ENCODE data around the gene NDUFV1.
"Not testable (repeated sequence)": the region's sequence is repeated elsewhere in the genome, so short reads cannot be mapped to it uniquely, and the experiment has no call there.

The NDUFV1 gene

DNA sequence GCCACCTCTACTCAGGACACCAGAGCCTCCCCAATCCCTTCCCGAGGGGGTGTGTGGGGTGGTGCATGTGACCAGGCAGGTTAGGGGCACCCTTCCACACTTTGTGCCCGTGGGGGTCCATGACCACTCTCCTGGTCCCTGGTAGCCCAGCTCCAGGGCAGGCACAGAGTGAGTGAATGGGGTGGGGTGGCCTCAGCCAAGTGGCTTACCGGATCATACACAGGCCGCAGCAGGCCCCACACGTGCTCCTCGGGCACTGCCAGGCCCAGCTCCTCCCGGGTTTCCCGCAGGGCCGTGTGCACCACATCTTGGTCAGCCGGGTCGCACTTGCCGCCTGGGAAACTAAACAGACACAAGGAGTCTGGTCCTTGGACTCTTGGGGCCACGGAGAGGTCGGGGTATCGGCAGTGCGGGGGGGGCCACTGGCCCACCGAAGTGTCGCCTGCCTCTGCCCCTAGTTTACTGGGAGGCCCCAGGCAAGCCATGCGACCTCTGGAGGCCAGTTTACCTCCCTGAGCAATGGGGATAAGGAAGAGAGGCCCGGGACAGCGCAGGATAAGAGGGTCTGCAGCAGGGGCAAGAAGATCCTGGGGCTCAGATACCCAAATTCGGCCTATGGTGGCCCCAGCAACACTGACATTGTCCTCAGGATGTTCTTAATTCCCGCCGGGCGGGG, 22.1 kb downstream of the NDUFV1 start:
- no peak for DNase-seq

- peak; percentile 93 for DNase-seq
Measured at GRCh38 chr11:67629386-67630227, 22.9 kb downstream of the NDUFV1 start, which contains the start of gene NUDT8. Gene NUDT8, minus strand, starts transcription at chr11:67629937. Its CDS starts 26 bp downstream, at chr11:67629911.

GRCh38 chr11:67630228-67630942, 23.6 kb downstream of the NDUFV1 start:
- DNase-seq: peak; percentile 97

DNA sequence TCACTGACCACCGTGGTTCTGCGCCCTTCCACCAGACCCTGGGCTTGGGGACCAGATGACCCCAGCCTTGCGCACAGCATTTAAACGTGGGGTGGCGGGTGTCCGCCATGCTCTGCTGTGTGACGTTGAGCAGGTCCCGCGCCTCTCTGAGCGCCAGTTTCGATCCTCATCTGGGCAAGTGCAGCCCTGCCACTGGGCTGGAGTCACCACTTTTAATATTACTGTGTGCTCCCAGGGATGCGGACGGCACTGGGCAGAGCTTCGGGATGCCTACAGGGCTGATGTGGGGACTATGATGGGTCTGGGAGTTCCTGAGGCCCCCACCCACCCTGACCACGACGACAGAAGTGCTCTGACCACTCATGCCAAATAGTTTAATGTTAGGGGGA, 24.2 kb downstream of the NDUFV1 start:
- no peak for DNase-seq

- DNase-seq: no peak
Measured at GRCh38 chr11:67631411-67631810, 24.7 kb downstream of the NDUFV1 start.

- no peak for DNase-seq
Measured at GRCh38 chr11:67631853-67632174, 25.1 kb downstream of the NDUFV1 start.

DNA sequence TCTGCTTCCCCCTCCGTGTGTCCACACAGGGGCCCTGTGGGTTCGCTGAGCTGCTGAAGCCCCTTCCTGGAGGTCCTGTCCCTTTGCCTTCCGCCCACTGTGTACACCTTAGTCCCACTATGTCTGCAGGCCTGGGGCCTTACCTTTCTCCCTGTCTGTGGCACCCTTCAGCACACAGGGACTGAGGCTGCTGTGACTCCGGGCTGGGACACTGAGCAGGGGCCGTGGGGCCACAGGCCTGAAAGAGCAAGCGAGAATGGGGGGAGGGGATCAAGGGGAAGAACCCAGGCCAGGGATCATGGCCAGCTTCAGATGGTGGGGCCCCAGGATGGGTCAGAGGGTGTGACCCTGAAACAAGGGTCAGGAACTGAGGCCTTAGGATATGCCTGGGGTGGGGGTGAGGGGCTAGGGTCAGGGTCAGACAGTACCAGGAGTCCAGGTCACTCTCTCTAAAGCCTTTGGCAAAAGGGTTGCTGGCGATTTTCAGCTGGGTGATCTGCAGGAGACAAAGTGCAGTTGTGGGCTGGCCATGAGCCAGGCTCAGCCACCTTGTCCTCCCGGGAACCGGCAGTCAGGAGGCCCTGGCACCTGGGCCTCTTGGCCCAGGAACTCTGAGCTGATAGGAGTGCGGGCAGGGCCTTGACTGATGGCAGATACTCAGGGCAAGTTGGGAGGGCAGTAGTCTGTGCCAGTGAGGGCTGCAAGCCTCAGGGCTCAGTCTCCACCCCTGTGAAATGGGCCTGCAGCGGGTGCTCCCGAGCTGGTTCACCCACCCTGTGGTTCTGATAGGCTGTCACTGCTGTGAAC, 25.6 kb downstream of the NDUFV1 start:
- DNase-seq: no peak

DNA sequence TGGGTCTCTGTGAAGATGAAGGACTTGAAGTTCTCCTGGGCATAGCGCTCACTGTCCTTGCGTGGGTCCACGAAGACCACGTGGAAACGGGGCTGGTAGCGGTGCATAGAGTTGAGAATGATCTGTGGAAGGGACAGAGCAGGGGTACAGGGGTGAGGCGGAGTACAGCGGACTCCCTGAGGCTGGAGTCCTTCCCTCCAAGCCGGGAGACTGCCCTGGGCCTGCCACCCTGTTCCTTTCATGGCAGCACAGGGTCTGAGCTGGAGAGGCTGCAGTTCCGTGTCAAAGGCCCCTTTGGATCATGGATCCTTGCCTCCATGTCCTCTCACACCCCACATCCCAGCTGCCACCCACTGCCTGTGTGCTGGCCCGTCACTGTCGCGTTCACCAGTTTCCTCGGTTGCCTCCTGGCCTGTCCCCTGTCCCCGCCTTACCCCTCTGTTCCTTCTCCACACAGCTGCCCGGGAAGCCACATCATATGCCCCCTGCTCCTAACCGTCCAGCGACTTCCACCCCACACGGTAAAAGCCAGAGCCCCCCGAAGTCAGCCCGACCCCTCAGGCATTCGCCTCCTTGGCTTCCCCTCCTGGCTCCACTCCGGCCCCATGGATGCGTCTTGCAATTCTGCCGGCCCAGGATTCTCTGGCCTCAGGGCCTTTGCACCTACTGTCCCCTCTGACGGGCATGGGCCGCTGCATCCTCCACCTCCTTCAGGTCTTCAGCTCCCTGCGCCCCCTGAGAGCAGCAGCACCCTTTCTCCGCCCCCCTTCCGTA, 26.4 kb downstream of the NDUFV1 start:
- DNase-seq: no peak

DNA sequence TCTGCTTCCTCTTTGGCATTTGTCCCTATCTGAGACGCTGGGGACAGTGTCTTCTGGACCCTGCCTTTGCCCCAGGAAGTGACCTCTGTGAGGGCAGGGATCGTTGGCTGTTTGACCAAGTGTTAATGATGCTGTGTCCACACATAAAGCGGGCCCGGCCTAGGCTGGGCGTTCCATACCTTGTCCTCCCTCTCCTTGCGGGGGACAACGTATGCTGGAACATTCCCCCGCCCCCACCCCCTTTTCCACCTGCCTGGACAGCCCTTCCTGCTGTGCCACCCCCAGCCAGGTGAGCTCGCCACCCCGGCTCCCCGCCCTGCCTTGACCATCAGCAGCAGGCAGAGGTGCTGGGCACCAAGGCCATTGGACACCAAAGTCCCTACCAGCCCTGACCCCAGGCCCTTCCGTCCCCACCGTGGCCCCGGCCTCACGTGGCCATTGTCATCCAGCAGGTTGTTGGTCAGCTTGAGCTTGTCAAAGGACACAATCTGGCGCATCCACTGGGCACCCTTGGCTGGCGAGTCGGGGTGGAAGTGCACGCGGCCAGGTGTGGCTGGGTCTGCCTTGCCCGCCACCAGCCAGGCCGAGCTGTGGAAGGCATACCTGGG, 27.1 kb downstream of the NDUFV1 start:
- DNase-seq: no peak

DNA sequence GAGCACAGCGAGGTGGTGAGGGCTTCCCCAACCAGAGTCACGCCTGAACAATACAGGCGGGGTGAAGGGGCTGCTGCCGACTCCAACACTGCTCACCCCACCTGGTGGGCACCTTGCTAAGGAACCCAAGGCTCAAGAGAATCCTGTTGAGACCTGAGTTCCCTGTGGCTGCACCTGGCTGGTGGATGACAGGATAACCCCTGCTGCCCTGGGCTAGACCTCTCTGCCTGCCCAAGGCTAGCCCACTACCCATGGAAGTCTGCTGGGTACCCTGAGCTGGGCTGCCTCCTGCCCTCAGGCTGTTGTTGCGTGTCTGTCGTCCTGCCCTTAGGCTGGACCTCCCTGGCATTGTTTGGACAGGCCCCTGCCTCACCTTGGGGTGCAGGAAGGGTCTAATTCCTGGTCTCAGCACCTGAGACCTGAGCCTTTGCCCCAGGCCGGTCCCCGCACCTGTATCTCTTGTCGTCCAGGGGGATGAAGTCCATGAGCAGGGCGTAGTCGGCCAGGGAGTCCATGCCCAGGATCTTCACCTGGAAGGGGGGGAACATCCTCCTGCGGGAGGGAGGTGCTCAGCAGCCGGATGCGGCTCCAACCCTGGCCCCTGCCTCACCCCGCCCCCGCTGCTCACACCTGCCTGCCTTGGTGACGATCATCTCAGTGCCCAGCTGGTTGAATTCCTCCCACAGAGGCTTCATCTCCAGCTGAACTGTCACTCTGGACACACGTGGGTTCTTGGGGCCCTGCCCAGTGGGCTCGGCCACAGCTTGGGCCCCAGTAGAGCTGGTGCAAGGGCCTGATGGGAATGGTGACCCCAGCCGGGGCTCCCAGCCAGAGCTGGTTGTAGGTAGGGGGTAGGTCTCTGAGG, 27.9 kb downstream of the NDUFV1 start:
- no peak for DNase-seq

- no peak for DNase-seq
Measured at GRCh38 chr11:67635231-67635521, 28.4 kb downstream of the NDUFV1 start.

GRCh38 chr11:67636962-67637361, 30.2 kb downstream of the NDUFV1 start:
- DNase-seq: no peak

GRCh38 chr11:67637441-67637840, 30.7 kb downstream of the NDUFV1 start:
- DNase-seq: not testable (repeated sequence)

DNA sequence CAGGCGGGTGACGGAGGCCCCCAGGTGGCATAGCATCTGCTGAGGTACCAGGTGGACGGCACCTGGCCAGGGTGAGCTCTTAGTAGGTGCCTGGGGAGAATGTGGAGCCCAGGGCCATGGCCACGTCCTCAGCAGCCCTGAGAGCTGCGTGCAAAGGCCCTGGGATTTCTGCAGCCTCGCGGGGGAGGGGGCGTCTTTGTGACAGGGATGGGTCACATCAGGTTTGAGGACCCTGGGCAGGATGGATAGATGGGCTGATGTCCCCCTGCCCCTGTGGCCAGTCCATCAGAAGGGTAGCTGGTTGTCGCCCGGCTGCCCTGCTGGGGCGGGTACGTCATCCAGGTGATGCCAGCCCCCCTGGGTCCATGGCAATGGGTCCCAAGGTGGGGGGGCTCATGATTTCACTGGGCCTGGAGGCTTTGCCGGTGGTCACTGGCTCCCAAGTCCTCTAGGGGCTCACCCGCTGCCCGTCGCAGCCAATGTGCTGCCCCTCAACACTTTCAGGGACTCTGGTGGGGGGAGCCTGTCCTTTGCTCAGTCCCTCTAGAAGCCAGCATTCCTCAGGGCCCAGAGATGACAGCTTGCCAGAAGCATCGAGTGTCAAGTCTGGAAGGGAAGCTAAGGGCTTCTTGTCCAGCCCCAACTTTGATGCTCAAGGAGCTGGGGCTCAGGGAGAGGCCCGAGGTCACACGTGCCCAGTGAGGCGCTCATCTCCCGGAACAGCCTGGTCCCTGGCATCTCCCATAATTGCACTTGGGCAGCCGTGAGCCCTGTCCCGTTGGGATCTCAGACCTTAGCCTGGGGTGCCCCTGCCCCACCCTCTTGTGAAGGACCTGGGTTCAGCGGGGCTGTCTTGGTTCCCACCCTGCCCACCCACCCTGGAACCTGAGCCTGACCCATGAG, 32.0 kb downstream of the NDUFV1 start:
- DNase-seq: no peak

GRCh38 chr11:67639438-67639859, 32.7 kb downstream of the NDUFV1 start, which contains the start of gene TBX10:
Gene TBX10, minus strand, starts transcription at chr11:67639763. Its CDS starts 291 bp downstream, at chr11:67639472.
- no peak for DNase-seq

DNA sequence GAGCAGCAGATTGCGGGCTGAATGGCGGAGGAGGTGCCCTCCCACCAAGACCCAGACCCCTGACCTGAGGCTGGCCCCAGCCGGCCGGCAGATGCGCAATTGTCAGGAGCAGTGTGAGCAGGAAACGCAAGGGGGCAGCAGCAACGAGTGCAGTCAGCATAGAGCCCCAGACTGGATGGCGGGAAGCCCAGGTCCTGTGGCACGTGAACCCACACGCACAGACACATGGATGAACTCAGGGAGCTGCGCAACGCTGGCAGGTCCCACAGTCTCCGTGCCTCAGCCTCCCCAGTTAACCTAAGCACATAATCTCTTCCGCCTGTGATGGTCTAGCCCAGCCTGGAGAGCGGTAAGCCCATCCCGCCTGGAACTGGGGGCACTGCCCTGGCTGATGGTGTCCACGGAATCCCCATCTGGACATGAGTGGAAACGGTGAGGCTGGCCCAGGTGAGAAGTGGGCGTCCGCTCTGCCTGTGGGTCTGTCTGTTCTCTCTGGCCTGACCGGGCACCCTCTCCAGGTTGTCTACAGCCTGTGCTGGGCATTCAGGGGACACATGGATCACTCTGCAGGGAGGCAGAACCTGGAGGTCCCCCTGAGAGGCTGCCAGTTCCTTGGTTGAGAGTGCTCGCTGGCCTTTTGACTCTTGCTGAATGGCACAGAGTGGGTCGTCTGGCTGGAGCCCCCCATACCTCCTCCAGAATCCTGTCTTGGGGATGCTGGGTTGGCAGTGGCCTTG, 33.5 kb downstream of the NDUFV1 start:
- DNase-seq: peak; percentile 58

DNA sequence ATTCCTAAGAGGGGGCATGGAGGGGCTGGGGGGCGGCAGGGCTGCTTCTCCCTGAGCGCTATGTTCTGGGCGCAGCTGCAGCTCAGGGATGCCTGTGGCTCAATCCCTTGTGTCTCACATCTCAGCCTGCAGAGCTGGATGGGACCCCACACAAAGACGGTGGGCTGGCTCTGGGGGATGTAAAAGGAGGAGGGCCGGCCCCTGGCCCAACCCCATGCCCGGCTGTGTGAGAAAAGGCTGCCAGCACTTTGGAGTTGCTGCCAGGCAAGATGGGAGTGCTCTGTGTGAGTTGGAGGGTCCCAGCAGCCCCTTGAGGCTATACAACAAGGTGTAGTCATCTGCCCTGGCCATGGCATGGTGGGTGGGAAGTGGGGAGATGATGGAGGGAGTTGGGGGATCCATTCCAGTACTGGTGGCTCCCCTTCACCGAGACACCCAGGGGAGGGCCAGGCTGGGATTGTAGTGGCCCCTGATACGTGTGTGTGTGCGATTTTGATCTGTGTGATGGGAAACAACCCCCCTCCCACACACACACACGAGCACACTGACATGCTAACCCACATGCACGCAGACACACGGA, 34.1 kb downstream of the NDUFV1 start:
- DNase-seq: no peak

Data from activated CD4-positive, alpha-beta T cell treated with anti-CD3 and anti-CD28 coated beads, Interleukin-2, amount 50 U/mL, for 16 hours (primary cell).